Body of pancreas (tissue), 4 donors: Measurements from ENCODE around the gene SLC13A3. TPM values are rescaled to one million over a fixed set of nuclear protein-coding genes. Genes with fewer than 3 reads are reported as not detected.

Experiments used
- ATAC-seq: fragments of 150-250 bp; one replicate; pipeline ENCODE4 v1.9.1; 2016
- DNase-seq, 4 donors: peaks; one replicate each; pipeline ENCODE4 v3.0.0-alpha.2; 2019
- H3K27ac ChIP-seq, 4 donors: fragments of 200-600 bp; sonication (generic); 1 replicate in 3 of 4; 2 replicates in 1 of 4; pipeline versions ENCODE4 v1.5.1 to v1.6.1; 2016 to 2019; ENCODE audit warnings: mild to moderate bottlenecking in 1 of 4, mixed read lengths in 1 of 4, moderate library complexity in 1 of 4
- H3K27me3 ChIP-seq, 2 donors: fragments of 200-600 bp; sonication (generic); one replicate each; pipeline ENCODE4 v1.6.0; 2016; ENCODE audit warnings: mild to moderate bottlenecking in 1 of 2
- H3K36me3 ChIP-seq, 2 donors: fragments of 200-600 bp; sonication (generic); replicated peaks in 1 of 2; 2 replicates each; pipeline ENCODE4 v1.5.1; 2016; ENCODE audit warnings: low read depth in 2 of 2; ENCODE audit not compliant: insufficient read depth in 1 of 2
- H3K4me1 ChIP-seq: fragments of 200-600 bp; sonication (generic); one replicate; pipeline ENCODE4 v1.6.0; 2016
- H3K4me3 ChIP-seq, 2 donors: fragments of 200-600 bp; sonication (generic); 1 replicate in 1 of 2; 2 replicates in 1 of 2; pipeline ENCODE4 v1.5.1; 2016 to 2019
- H3K9me3 ChIP-seq, 3 donors: fragments of 200-600 bp; sonication (generic); 1 replicate in 2 of 3; 2 replicates in 1 of 3; pipeline ENCODE4 v1.5.1; 2016
- CTCF ChIP-seq, 7 experiments: fragments of 450-650 bp in 4 of 7; fragments of 200-600 bp in 3 of 7; sonication (generic) in 3 of 7; IDR thresholded peaks; one replicate each; pipeline ENCODE4 v1.5.1; 2016 to 2019; ENCODE audit warnings: antibody characterized with exemption in 7 of 7
- POLR2A ChIP-seq, 3 donors: fragments of 450-650 bp; IDR thresholded peaks; one replicate each; pipeline ENCODE4 v1.6.1; 2016; ENCODE audit warnings: antibody characterized with exemption in 3 of 3, mild to moderate bottlenecking in 2 of 3
- WGBS, 2 donors: methylation state at CpG; one replicate each; pipeline ENCODE4 v1.1.5; 2017; 5-methylcytosine and 5-hydroxymethylcytosine counted together
- intact Hi-C: fragments of 100-400 bp; cut with DNase I; formaldehyde crosslinking; loops from one replicate; pipeline ENCODE4 v1.15.1; 2023
- total RNA-seq, 2 donors: library from RNA; depleted of rRNA; stranded (reverse); fragments of >200 nt; gene quantifications; one replicate each; pipeline ENCODE4 v1.1.0, GENCODE V29; 2016

The SLC13A3 gene
- total RNA-seq, 2 donors from 2014 or later: 3.4 to 6.3 TPM

- WGBS, 2 donors: 74 to 81% methylated on average over 3 to 4 of the region's 4 CpGs
- TF ChIP-seq POLR2A (IDR thresholded peaks at IDR 0.05): no peak
- TF ChIP-seq CTCF (IDR thresholded peaks at IDR 0.05): no peak
These were observed 13.7 kb downstream of the SLC13A3 start for GRCh38 chr20:46637427-46638133.

GRCh38 chr20:46637020-46637419 lies 14.2 kb downstream of the SLC13A3 start:
- H3K27ac ChIP-seq: no peak overlapping the region
- intact Hi-C loops: no loop called here
- DNase-seq (no peak), ATAC-seq (no peak)
- no peaks in the 10 kb centered on the region for H3K9me3 ChIP-seq
- no peak for TF ChIP-seq CTCF (IDR thresholded peaks at IDR 0.05)
- H3K4me1 ChIP-seq: peaks cover 7% of the 10 kb centered on the region
- no peaks in the 10 kb centered on the region for H3K27me3 ChIP-seq
- 91 to 93% methylated on average over 10 to 11 of the region's 11 CpGs for WGBS, 2 donors
- no peaks in the 10 kb centered on the region for H3K36me3 ChIP-seq
- no peak overlapping the region for H3K4me3 ChIP-seq

More at GRCh38 chr20:46637427-46638133, 13.7 kb downstream of the SLC13A3 start:
- intact Hi-C loops: no loop called here
- H3K27ac ChIP-seq: peak overlapping the region in 2 of 4 donors; percentile 23 to 41
- H3K9me3 ChIP-seq: no peaks in the 10 kb centered on the region
- peaks cover 7% of the 10 kb centered on the region for H3K4me1 ChIP-seq
- ATAC-seq: no peak
- no peak overlapping the region for H3K4me3 ChIP-seq
- H3K36me3 ChIP-seq: no peaks in the 10 kb centered on the region
- H3K27me3 ChIP-seq: no peaks in the 10 kb centered on the region
- no peak for DNase-seq

- H3K27ac ChIP-seq: no peak overlapping the region
- H3K9me3 ChIP-seq: no peaks in the 10 kb centered on the region
- 90 to 92% methylated on average over 4 of the region's 4 CpGs for WGBS, 2 donors
- peaks cover 7% of the 10 kb centered on the region for H3K4me1 ChIP-seq
- no peak for TF ChIP-seq POLR2A (IDR thresholded peaks at IDR 0.05)
- TF ChIP-seq CTCF (IDR thresholded peaks at IDR 0.05): no peak
- DNase-seq (no peak), ATAC-seq (no peak)
- H3K36me3 ChIP-seq: no peaks in the 10 kb centered on the region
- H3K4me3 ChIP-seq: no peak overlapping the region
- H3K27me3 ChIP-seq: no peaks in the 10 kb centered on the region
- intact Hi-C loops: no loop called here
These were observed 14.7 kb downstream of the SLC13A3 start for GRCh38 chr20:46636514-46636913.

- intact Hi-C loops: no loop called here
- ATAC-seq (no peak), DNase-seq (no peak)
- H3K9me3 ChIP-seq: no peaks in the 10 kb centered on the region
- no peak overlapping the region for H3K4me3 ChIP-seq
- no peak overlapping the region for H3K27ac ChIP-seq
- TF ChIP-seq POLR2A (IDR thresholded peaks at IDR 0.05) (no peak), CTCF (IDR thresholded peaks at IDR 0.05) (no peak)
- WGBS, 2 donors: 79 to 93% methylated on average over 5 of the region's 5 CpGs
- peaks cover 3% of the 10 kb centered on the region for H3K4me1 ChIP-seq
- no peaks in the 10 kb centered on the region for H3K27me3 ChIP-seq
- H3K36me3 ChIP-seq: no peaks in the 10 kb centered on the region
These were observed 15.6 kb downstream of the SLC13A3 start for GRCh38 chr20:46635514-46636136.
